Right lobe of liver (tissue), 6 donors: ENCODE results near the gene HAUS7. TPM values are rescaled to one million over a fixed set of nuclear protein-coding genes. Genes with fewer than 3 reads are reported as not detected.

Experiments
- ATAC-seq, 4 donors: fragments of 200-7000 bp; cut with Tn5 transposase; one replicate each; pipeline ENCODE4 v1.9.1; 2020; ENCODE audit warnings: mild to moderate bottlenecking in 4 of 4, moderate library complexity in 4 of 4
- DNase-seq, 3 donors: peaks; one replicate each; pipeline ENCODE4 v3.0.0-alpha.2; 2020
- H3K27ac ChIP-seq, 3 donors: fragments of 200-600 bp; one replicate each; pipeline ENCODE4 v1.8.0; 2022
- H3K27me3 ChIP-seq, 2 donors: fragments of 200-600 bp; one replicate each; pipeline ENCODE4 v1.8.0; 2022
- H3K36me3 ChIP-seq, 4 donors: fragments of 200-600 bp; sonication (generic) in 1 of 4; one replicate each; pipeline versions ENCODE4 v1.5.1 to v1.8.0; 2017 to 2022; ENCODE audit warnings: control low read depth in 1 of 4
- H3K4me1 ChIP-seq, 4 donors: fragments of 200-600 bp; sonication (generic) in 1 of 4; one replicate each; pipeline versions ENCODE4 v1.5.1 to v1.8.0; 2017 to 2022; ENCODE audit warnings: control low read depth in 1 of 4
- H3K4me3 ChIP-seq, 3 donors: fragments of 200-600 bp; one replicate each; pipeline ENCODE4 v1.8.0; 2022
- H3K9me3 ChIP-seq, 4 donors: fragments of 200-600 bp; sonication (generic) in 1 of 4; one replicate each; pipeline versions ENCODE4 v1.5.1 to v1.8.0; 2017 to 2022; ENCODE audit warnings: control low read depth in 1 of 4
- CTCF ChIP-seq, 4 donors: fragments of 200-600 bp in 3 of 4; fragments of 450-650 bp in 1 of 4; IDR thresholded peaks; one replicate each; pipeline versions ENCODE4 v1.5.1 to v1.8.0; 2016 to 2022; ENCODE audit warnings: antibody characterized with exemption in 4 of 4, mild to moderate bottlenecking in 2 of 4
- POLR2A ChIP-seq: fragments of 450-650 bp; IDR thresholded peaks from one replicate; pipeline ENCODE4 v1.6.1; 2017; ENCODE audit warnings: antibody characterized with exemption, mild to moderate bottlenecking
- WGBS: methylation state at CpG from one replicate; pipeline ENCODE4 v1.1.6; 2018; ENCODE audit warnings: low coverage, low lambda C conversion rate; ENCODE audit not compliant: insufficient coverage; ENCODE audit errors: missing lambda C conversion rate; 5-methylcytosine and 5-hydroxymethylcytosine counted together
- intact Hi-C, 2 donors: fragments of 100-400 bp; cut with DNase I; formaldehyde crosslinking; loops; one replicate each; pipeline versions ENCODE4 v1.11.2 to v1.14.1; 2022
- total RNA-seq, 6 experiments: library from RNA; depleted of rRNA in 2 of 6; stranded (reverse); fragments of >200 nt in 2 of 6; fragmentation: NEBNext Ultra II Directional in 3 of 6; extraction: Animal tissue kit (Norgen Biotek cat#: 25700) in 3 of 6; gene quantifications; one replicate each; pipeline versions ENCODE4 v1.1.0 to v1.2.4, GENCODE V29; 2016 to 2023
- donor health status: DM: no; HTN: yes; CAD: no.
- donor health status: DM: no; HTN: no; CAD: no.
- donor health status: DM: no; HTN: no; CAD: no.
- donor health status: DM: no; HTN: yes; CAD: no.
- donor health status: DM: no; HTN: yes; CAD: no.

HAUS7 gene
- total RNA-seq, 6 experiments from 2014 or later, result 5.6 to 14.9 (median 8.8) TPM

GRCh38 chrX:153444333-153445011 lies 25.9 kb downstream of the HAUS7 start:
- Histone ChIP-seq H3K27me3 (no peaks in the 10 kb centered on the region), H3K9me3 (no peaks in the 10 kb centered on the region), H3K27ac (no peak overlapping the region), H3K4me1 (no peaks in the 10 kb centered on the region), H3K36me3 (no peaks in the 10 kb centered on the region), H3K4me3 (no peak overlapping the region)
- no peak for TF ChIP-seq CTCF (IDR thresholded peaks at IDR 0.05)
- no peak for TF ChIP-seq POLR2A
- intact Hi-C loops, result no loop called here
- ATAC-seq, result no peak
- DNase-seq, result peak in 1 of 3 donors; percentile 49
- no CpG with 5 or more reads among the region's 37 CpGs for WGBS

DNA sequence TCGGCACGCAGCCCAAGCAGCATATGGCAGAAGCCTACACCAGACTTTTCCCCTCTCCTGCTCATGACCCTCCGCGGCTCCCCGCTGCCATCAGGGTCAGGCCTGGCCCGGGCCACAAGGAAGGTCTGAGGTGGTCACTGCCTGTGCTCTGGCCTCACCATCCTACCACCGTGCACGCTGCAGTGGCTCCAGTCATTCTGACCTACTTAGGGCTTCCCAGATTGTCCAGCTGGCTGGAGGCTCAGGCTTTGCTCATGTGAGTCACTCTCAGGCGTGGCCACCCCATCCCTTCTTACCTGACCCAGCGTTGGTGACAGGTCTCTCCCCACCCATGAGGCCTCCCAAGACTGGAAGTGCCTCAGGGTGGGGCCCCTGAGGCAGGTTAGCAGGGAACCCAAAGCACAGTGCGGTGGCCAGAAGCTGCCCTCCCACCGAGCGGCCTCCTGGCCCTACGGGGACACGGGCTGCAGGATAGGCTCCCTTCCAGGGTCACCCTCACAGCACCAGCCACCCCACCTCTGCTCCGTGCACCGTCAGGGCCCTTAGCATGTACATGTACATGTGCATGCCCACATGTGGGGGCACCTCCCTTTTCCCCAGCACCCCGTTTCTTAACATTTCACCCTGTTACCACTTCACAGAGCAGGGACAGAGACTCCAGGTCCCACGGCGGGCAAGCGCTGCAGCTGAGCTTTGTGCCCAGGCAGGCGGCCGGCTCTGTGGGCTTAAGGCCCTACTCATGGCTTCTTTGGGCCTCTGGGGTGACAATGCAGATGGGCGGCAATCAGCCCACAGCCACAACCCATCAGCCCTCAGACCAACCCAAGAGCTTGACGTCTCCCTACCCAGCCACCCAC lies 26.7 kb downstream of the HAUS7 start:
- no peaks in the 10 kb centered on the region for H3K4me1 ChIP-seq
- 83% methylated on average over 1 of the region's 25 CpGs for WGBS
- no peaks in the 10 kb centered on the region for H3K9me3 ChIP-seq
- ATAC-seq (no peak), DNase-seq (no peak)
- TF ChIP-seq CTCF (IDR thresholded peaks at IDR 0.05) (no peak), POLR2A (no peak)
- no peaks in the 10 kb centered on the region for H3K36me3 ChIP-seq
- H3K27me3 ChIP-seq, result no peaks in the 10 kb centered on the region
- intact Hi-C loops, result no loop called here
- H3K4me3 ChIP-seq, result no peak overlapping the region
- H3K27ac ChIP-seq, result no peak overlapping the region

GRCh38 chrX:153442463-153442862 lies 27.9 kb downstream of the HAUS7 start:
- WGBS, result 67% methylated on average over 1 of the region's 5 CpGs
- ATAC-seq (no peak), DNase-seq (no peak)
- H3K27ac ChIP-seq, result no peak overlapping the region
- no peaks in the 10 kb centered on the region for H3K4me1 ChIP-seq
- intact Hi-C loops, result no loop called here
- no peaks in the 10 kb centered on the region for H3K9me3 ChIP-seq
- H3K4me3 ChIP-seq, result no peak overlapping the region
- TF ChIP-seq POLR2A (no peak), CTCF (IDR thresholded peaks at IDR 0.05) (no peak)
- no peaks in the 10 kb centered on the region for H3K27me3 ChIP-seq
- H3K36me3 ChIP-seq, result no peaks in the 10 kb centered on the region

DNA sequence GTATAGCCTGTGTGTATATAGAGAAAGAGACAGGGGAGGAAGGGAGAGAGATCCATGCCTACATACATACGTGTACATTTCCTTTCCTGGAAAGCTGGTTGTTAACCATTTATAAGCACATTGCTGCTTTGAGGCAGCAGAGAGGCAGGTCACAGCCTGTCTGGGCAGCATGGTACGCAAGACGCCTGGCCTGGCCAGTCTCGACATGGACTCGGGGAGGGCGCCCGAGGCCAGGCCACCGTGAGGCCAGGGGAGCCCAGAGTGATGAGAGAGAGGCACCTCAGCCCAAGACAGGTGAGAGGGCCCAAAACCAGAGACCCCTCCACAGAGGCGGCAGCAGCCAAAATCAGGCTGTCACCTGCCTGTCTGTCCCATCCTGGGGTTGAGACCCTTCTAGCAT lies 28.4 kb downstream of the HAUS7 start:
- 30% methylated on average over 1 of the region's 9 CpGs for WGBS
- no peak for DNase-seq
- no peak for ATAC-seq
- Histone ChIP-seq H3K9me3 (no peaks in the 10 kb centered on the region), H3K27me3 (no peaks in the 10 kb centered on the region), H3K4me1 (no peaks in the 10 kb centered on the region), H3K4me3 (no peak overlapping the region), H3K36me3 (no peaks in the 10 kb centered on the region), H3K27ac (no peak overlapping the region)
- TF ChIP-seq POLR2A, result no peak
- no peak for TF ChIP-seq CTCF (IDR thresholded peaks at IDR 0.05)
- intact Hi-C loops, result no loop called here
